ENCODE measurements around the gene PAX7.

PAX7 gene

GRCh38 chr1:18618546-18619466 lies 11.8 kb upstream of the PAX7 start:
- no peak for DNase-seq (ENCODE audit: low read depth in 2 of 2)

- no peak for DNase-seq (ENCODE audit: low read depth in 2 of 2)
Measured at GRCh38 chr1:18619467-18619835, 11.2 kb upstream of the PAX7 start.

- DNase-seq (ENCODE audit: low read depth in 2 of 2): no peak
Measured at GRCh38 chr1:18628511-18628910, 2.1 kb upstream of the PAX7 start.

GRCh38 chr1:18629659-18630510 lies 761 bp upstream of the PAX7 start:
- DNase-seq (ENCODE audit: low read depth in 2 of 2): no peak

- DNase-seq (ENCODE audit: low read depth in 2 of 2): no peak
Measured at GRCh38 chr1:18631496-18632217, 1.0 kb downstream of the PAX7 start.

- DNase-seq (ENCODE audit: low read depth in 2 of 2): no peak
Measured at GRCh38 chr1:18632218-18632588, 1.6 kb downstream of the PAX7 start.

GRCh38 chr1:18632783-18633421 lies 2.3 kb downstream of the PAX7 start:
- no peak for DNase-seq (ENCODE audit: low read depth in 2 of 2)

- DNase-seq (ENCODE audit: low read depth in 2 of 2): no peak
Measured at GRCh38 chr1:18633422-18634155, 2.9 kb downstream of the PAX7 start.

- no peak for DNase-seq (ENCODE audit: low read depth in 2 of 2)
Measured at GRCh38 chr1:18634276-18634675, 3.6 kb downstream of the PAX7 start.

- DNase-seq (ENCODE audit: low read depth in 2 of 2): no peak
Measured at GRCh38 chr1:18635070-18635577, 4.5 kb downstream of the PAX7 start.

- DNase-seq (ENCODE audit: low read depth in 2 of 2): no peak
Measured at GRCh38 chr1:18635891-18636595, 5.4 kb downstream of the PAX7 start.

GRCh38 chr1:18636596-18637508 lies 6.2 kb downstream of the PAX7 start:
- DNase-seq (ENCODE audit: low read depth in 2 of 2): no peak

- no peak for DNase-seq (ENCODE audit: low read depth in 2 of 2)
Measured at GRCh38 chr1:18637511-18637960, 6.9 kb downstream of the PAX7 start.

- no peak for DNase-seq (ENCODE audit: low read depth in 2 of 2)
Measured at GRCh38 chr1:18637962-18638834, 7.6 kb downstream of the PAX7 start.

- DNase-seq (ENCODE audit: low read depth in 2 of 2): no peak
Measured at GRCh38 chr1:18638835-18639364, 8.3 kb downstream of the PAX7 start.

GRCh38 chr1:18639368-18640055 lies 8.9 kb downstream of the PAX7 start:
- no peak for DNase-seq (ENCODE audit: low read depth in 2 of 2)
